Endodermal cell (in vitro differentiated cells): ENCODE measurements around the gene SNX9. TPM values are rescaled to one million over a fixed set of nuclear protein-coding genes. Genes with fewer than 3 reads are reported as not detected.
A peak's percentile ranks its signal among the peaks of the same experiment; 100 is the strongest.

Experiments used
- DNase-seq: peaks from one replicate; pipeline ENCODE4 v3.0.0-alpha.2; 2017
- H3K27ac ChIP-seq: 2 replicates; pipeline ENCODE4 v1.5.1; 2013; ENCODE audit warnings: mild to moderate bottlenecking, low read depth, low read length, moderate library complexity
- H3K27me3 ChIP-seq: 2 replicates; pipeline ENCODE4 v1.6.1; 2013; ENCODE audit warnings: mild to moderate bottlenecking, low read length, moderate library complexity; ENCODE audit not compliant: insufficient read depth, control insufficient read depth, poor library complexity, severe bottlenecking
- H3K36me3 ChIP-seq: 2 replicates; pipeline ENCODE4 v1.7.0; 2013; ENCODE audit warnings: mild to moderate bottlenecking, low read length, moderate library complexity; ENCODE audit not compliant: control insufficient read depth, insufficient read depth
- H3K4me1 ChIP-seq: one replicate; pipeline ENCODE4 v1.7.0; 2013; ENCODE audit warnings: low read length; ENCODE audit not compliant: control insufficient read depth, insufficient read depth
- H3K4me3 ChIP-seq: 2 replicates; pipeline ENCODE4 v1.5.1; 2013; ENCODE audit warnings: mild to moderate bottlenecking, low read length, moderate library complexity
- H3K9ac ChIP-seq: 2 replicates; pipeline ENCODE4 v1.6.1; 2013; ENCODE audit warnings: mild to moderate bottlenecking, low read length, moderate library complexity; ENCODE audit not compliant: poor library complexity, severe bottlenecking; ENCODE audit errors: extremely low read depth
- H3K9me3 ChIP-seq: 2 replicates; pipeline ENCODE4 v1.6.1; 2013; ENCODE audit warnings: mild to moderate bottlenecking, low read length, moderate library complexity; ENCODE audit not compliant: control insufficient read depth
- H3K27ac Mint-ChIP-seq: 2 replicates; pipeline ENCODE4 v1.8.0; 2020; ENCODE audit warnings: mixed read lengths
- H3K27me3 Mint-ChIP-seq: 2 replicates; pipeline ENCODE4 v1.8.0; 2021; ENCODE audit warnings: mild to moderate bottlenecking, mixed read lengths; ENCODE audit not compliant: insufficient read depth
- H3K36me3 Mint-ChIP-seq: 2 replicates; pipeline ENCODE4 v1.8.0; 2020; ENCODE audit warnings: low read depth, mixed read lengths
- H3K4me1 Mint-ChIP-seq: 2 replicates; pipeline ENCODE4 v1.8.0; 2020; ENCODE audit warnings: mixed read lengths
- H3K4me3 Mint-ChIP-seq: 2 replicates; pipeline ENCODE4 v1.8.0; 2020; ENCODE audit warnings: mild to moderate bottlenecking, moderate library complexity, mixed read lengths
- H3K9me3 Mint-ChIP-seq: 2 replicates; pipeline ENCODE4 v1.8.0; 2020; ENCODE audit warnings: mild to moderate bottlenecking, mixed read lengths
- CTCF ChIP-seq: fragments of 200-600 bp; sonication (generic); conservative IDR thresholded peaks from 2 replicates; pipeline ENCODE4 v1.5.0; 2021; ENCODE audit warnings: antibody characterized with exemption, mild to moderate bottlenecking
- WGBS, 2 experiments: methylation state at CpG; one replicate each; pipeline versions ENCODE4 v1.1.5 to v1.1.7; 2013; ENCODE audit warnings: missing lambda C conversion rate in 2 of 2, mixed read lengths in 1 of 2; ENCODE audit not compliant: insufficient coverage in 1 of 2, insufficient read length in 1 of 2; 5-methylcytosine and 5-hydroxymethylcytosine counted together
- total RNA-seq, 2 donors: library from RNA; stranded (reverse); fragmentation: NEBNext Ultra II Directional in 1 of 2; extraction: Animal tissue kit (Norgen Biotek cat#: 25700) in 1 of 2; gene quantifications; 2 replicates in 1 of 2; 3 replicates in 1 of 2; pipeline ENCODE4 v1.2.1, GENCODE V29; 2021

The SNX9 gene
- total RNA-seq, 2 donors from 2014 or later = 30.6 to 33.0 TPM

- no peaks in the 10 kb centered on the region for H3K27me3 Mint-ChIP-seq
- no peaks in the 10 kb centered on the region for H3K9me3 ChIP-seq
- H3K27ac ChIP-seq = no peak overlapping the region
- peaks cover 12% of the 10 kb centered on the region for H3K36me3 Mint-ChIP-seq
- no peaks in the 10 kb centered on the region for H3K4me1 ChIP-seq
- no peaks in the 10 kb centered on the region for H3K27me3 ChIP-seq
- WGBS, 2 experiments = 95 to 100% methylated on average over 1 to 6 of the region's 6 CpGs
- no peak overlapping the region for H3K9ac ChIP-seq
- H3K4me3 Mint-ChIP-seq = no peak overlapping the region
- H3K9me3 Mint-ChIP-seq = no peaks in the 10 kb centered on the region
- peaks cover 27% of the 10 kb centered on the region for H3K4me1 Mint-ChIP-seq
- TF ChIP-seq CTCF = no peak
- no peak overlapping the region for H3K27ac Mint-ChIP-seq
- H3K4me3 ChIP-seq = no peak overlapping the region
- H3K36me3 ChIP-seq = peaks cover 17% of the 10 kb centered on the region
- DNase-seq = no peak
These were observed 42.2 kb downstream of the SNX9 start for GRCh38 chr6:157865249-157865648.

- H3K4me3 Mint-ChIP-seq = no peak overlapping the region
- Histone ChIP-seq H3K9me3 (no peaks in the 10 kb centered on the region), H3K27me3 (no peaks in the 10 kb centered on the region), H3K4me3 (no peak overlapping the region), H3K9ac (no peak overlapping the region), H3K27ac (no peak overlapping the region), H3K36me3 (peaks cover 23% of the 10 kb centered on the region), H3K4me1 (no peaks in the 10 kb centered on the region)
- no peak for TF ChIP-seq CTCF
- no peaks in the 10 kb centered on the region for H3K27me3 Mint-ChIP-seq
- H3K36me3 Mint-ChIP-seq = peaks cover 12% of the 10 kb centered on the region
- peak overlapping the region; percentile 13 for H3K27ac Mint-ChIP-seq
- H3K4me1 Mint-ChIP-seq = peaks cover 13% of the 10 kb centered on the region
- no peaks in the 10 kb centered on the region for H3K9me3 Mint-ChIP-seq
- DNase-seq = no peak
- WGBS, 2 experiments = 87 to 100% methylated on average over 2 to 5 of the region's 5 CpGs
These were observed 44.1 kb downstream of the SNX9 start for GRCh38 chr6:157867155-157867559.

- Mint-ChIP-seq H3K4me3 (no peak overlapping the region), H3K27ac (no peak overlapping the region), H3K27me3 (no peaks in the 10 kb centered on the region), H3K9me3 (no peaks in the 10 kb centered on the region), H3K36me3 (peaks cover 12% of the 10 kb centered on the region), H3K4me1 (peaks cover 6% of the 10 kb centered on the region)
- Histone ChIP-seq H3K27me3 (no peaks in the 10 kb centered on the region), H3K9ac (no peak overlapping the region), H3K9me3 (no peaks in the 10 kb centered on the region), H3K4me3 (no peak overlapping the region), H3K27ac (no peak overlapping the region), H3K36me3 (peaks cover 31% of the 10 kb centered on the region), H3K4me1 (no peaks in the 10 kb centered on the region)
- TF ChIP-seq CTCF = no peak
- no peak for DNase-seq
These were observed 44.9 kb downstream of the SNX9 start for GRCh38 chr6:157867981-157868380.
